GM18870 (cell line): ENCODE results near the gene RNU2-1.
"Not testable (repeated sequence)": the region's sequence is repeated elsewhere in the genome, so short reads cannot be mapped to it uniquely, and the experiment has no call there.

Experiments used
- ATAC-seq: cut with Tn5 transposase; IDR thresholded peaks from one replicate; pipeline ENCODE4 v1.9.1; 2021; ENCODE audit warnings: moderate library complexity; ENCODE audit not compliant: unreplicated experiment

Gene RNU2-1

GRCh38 chr17:43216762-43217613, 16.8 kb downstream of the RNU2-1 start:
- no peak for ATAC-seq

- ATAC-seq: no peak
Observed at GRCh38 chr17:43216369-43216761, 17.4 kb downstream of the RNU2-1 start.

DNA sequence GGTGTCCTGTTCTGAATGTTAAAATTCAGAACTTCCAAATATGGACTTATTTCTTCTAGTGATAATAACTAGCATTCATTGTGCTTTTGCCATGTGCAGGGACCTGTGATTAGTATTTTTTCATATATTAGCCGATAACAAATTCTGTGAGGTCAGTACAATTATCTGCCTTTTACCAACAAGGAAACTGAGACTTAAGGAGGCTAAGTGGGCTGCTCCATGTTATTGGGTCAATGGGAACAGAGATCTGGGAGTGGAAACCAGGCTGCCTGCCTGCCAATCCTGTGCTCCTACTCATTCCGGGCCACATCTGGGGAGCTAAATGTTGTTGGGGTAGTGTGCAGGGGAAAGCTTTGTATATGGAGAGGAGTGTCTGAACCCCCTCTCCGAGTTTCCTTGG, 18.4 kb downstream of the RNU2-1 start:
- ATAC-seq: no peak

DNA sequence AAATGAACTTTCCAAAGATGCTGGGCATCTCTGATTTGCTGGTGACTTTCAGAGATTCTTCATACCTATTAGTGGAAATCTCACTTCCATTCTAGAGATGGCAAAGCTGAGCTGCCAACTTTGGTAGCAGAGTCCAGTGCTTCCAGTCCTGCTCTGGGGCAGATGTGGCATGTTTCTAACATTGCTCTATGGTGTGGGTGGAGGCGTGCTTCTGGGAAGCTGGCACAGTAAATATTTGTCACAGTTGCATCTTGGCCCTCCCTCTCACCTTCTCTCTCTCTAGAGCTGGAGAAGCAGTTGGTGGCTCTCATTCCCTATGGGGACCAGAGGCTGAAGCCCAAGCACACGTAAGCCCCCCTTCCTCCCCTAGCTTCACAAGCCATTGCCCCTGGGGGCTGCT, 20.2 kb downstream of the RNU2-1 start:
- ATAC-seq: no peak

DNA sequence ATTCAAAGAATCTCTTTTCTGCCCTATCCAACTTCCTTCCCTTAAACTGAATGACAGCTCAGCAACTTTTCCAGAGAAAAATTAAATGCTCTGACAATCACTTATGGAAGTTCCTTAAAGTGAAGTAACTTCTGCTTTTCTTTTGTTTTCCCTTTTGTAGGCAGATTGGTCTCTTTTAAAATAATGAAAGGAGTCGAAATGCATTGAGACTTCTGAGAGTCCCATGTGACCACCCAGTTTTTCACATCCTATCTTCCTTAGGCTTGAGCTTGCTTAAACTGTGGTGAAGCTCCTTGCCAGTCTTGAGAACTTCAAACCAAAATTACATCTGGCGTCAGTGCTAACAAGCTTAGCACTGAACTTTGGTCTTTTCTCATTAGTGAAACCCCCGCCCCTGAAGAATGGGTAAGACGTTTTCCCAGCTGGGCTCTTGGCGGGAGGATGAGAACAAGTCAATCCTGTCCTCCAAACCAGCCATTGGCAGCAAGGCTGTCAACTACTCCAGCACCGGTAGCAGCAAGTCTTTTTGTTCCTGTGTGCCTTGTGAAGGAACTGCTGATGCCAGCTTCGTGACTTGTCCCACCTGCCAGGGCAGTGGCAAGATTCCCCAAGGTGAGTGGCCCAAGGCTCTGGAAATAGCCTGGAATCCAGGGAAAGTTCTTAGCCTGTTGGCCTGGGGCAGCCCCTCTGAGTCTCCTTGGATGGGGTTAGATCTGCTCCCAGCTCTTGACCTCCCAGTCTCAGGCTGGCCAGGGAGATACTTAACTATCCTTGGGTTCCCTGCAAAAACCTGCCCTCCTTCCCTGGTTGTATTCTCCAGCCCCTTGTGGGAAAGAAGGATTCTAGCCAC, 20.9 kb downstream of the RNU2-1 start:
- ATAC-seq: no peak

DNA sequence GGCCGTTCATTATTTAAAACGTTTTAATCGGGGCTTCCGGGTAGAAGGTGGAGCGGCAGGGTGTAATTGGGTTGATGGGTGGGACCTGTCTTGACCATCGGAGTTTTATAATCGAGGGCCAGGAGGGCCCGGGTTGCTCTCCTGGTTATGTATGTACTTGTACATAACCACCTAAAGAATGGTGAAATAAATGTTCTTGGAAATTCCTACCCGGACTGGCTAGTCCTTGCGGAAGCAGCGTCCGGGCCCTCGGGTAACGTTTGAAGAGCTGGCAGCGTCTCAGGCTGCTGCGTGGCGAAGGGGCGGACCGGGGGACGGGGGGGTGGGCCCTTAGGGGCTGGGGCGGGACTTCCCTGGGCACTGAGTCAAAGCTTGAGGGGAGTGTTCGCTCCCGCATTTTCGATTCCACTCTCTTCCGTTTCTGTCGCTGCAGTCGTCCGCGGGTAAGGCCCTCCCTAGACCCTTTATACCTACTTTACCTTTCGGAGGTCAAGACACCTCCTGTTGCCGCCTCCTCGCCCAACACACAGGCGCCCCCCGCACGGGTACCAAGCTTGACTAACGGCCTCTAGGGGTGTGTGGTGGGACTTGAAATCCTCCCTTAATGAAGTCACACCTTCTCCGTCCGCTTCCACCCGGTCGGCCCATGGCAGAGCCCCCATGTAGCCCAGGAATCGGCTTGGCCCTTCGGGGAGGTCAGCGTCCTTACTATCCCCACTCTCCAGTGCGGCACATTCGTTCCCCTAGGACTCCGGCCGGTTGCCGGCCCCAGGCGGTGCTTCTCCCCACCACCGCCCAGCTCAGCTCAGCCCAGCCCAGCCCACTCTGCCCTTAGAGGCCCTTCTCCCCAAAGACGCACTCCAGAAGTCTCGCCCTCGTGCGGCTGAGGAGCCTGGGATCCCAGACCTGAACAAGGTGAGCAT, 22.0 kb downstream of the RNU2-1 start, which contains the start of gene TMEM106A:
TSS of gene TMEM106A (plus strand) at position 396 of the 923 bp plus-strand sequence. CDS start 1,167 bp downstream, outside the sequence.
- peak; percentile 54 for ATAC-seq

GRCh38 chr17:43211123-43211479, 22.7 kb downstream of the RNU2-1 start:
- peak; percentile 7 for ATAC-seq

DNA sequence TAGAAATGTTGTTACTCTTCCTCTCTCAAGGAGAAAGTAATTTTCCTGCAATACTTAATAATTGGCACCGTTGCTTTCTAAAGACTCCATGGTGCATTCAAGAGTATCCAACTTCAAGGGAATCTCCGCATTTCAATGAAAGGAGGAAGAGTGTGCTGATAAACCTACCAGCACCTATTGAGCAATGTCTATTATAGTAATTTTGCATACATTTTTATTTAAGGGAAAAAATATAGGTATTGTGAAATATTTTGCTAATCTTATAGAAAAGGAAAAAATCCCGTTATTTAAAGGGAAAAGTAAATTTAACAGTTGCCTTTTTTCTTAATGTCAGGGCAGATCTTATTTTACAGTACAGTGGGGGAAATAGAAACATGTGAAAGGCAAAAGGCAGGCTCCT, 23.2 kb downstream of the RNU2-1 start:
- ATAC-seq: no peak

GRCh38 chr17:43203013-43203412, 30.8 kb downstream of the RNU2-1 start:
- ATAC-seq: not testable (repeated sequence)

- ATAC-seq: no peak
Observed at GRCh38 chr17:43200127-43200526, 33.6 kb downstream of the RNU2-1 start.

- no peak for ATAC-seq
Observed at GRCh38 chr17:43199633-43200032, 34.1 kb downstream of the RNU2-1 start.

DNA sequence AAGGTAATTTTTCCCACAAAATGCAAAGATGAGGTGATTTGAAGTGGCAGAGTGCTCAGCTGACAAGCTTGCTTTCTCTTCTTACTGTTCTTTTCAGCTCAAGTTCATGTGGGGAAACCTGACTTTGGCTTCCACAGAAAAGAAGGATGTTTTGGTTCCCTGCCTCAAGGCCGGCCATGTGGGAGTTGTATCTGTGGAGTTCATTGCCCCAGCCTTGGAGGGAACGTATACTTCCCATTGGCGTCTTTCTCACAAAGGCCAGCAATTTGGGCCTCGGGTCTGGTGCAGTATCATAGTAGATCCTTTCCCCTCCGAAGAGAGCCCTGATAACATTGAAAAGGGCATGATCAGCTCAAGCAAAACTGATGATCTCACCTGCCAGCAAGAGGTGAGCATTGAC, 40.5 kb downstream of the RNU2-1 start:
- no peak for ATAC-seq

DNA sequence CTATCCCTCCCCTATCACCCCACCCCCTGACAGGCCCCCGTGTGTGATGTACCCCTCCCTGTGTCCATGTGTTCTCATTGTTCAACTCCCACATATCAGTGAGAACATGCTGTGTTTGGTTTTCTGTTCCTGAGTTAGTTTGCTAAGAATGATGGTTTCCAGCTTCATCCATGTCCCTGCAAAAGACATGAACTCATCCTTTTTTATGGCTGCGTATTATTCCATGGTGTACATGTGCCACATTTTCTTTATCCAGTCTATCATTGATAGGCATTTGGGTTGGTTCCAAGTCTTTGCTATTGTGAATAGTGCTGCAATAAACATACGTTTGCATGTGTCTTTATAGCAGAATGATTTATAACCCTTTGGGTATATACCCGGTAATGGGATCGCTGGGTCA, 47.1 kb downstream of the RNU2-1 start:
- not testable (repeated sequence) for ATAC-seq

GRCh38 chr17:43183921-43184320, 49.9 kb downstream of the RNU2-1 start:
- ATAC-seq: no peak
